ENCODE results near the gene BSG. TPM values are rescaled to one million over a fixed set of nuclear protein-coding genes. Genes with fewer than 3 reads are reported as not detected.
A peak's percentile ranks its signal among the peaks of the same experiment; 100 is the strongest.

The BSG gene
- total and polyA plus RNA-seq, 9 of the 15 experiments (the other 6 are each of a cell fraction or from before 2014, with no cell fraction given): 4.6 to 495 (median 187) TPM

- TF ChIP-seq EP400 (IDR thresholded peaks at IDR 0.05) (peak; percentile 48), IRF9 (tag; IDR thresholded peaks at IDR 0.05) (no peak), NELFE (IDR thresholded peaks at IDR 0.05; ENCODE audit: insufficient read depth, insufficient read length) (peak; percentile 46), SMAD4 (CRISPR knock-in tag; conservative IDR thresholded peaks at IDR 0.05) (0 out of 2 replicates have a peak, but pooled peaks have one; percentile 60), FUS (optimal IDR thresholded peaks at IDR 0.05; ENCODE audit: low read depth, low read length) (peak; percentile 76), NONO (IDR thresholded peaks at IDR 0.05; ENCODE audit: low read depth in 2 of 2, low read length in 1 of 2) (peak; percentile 92), ZNF644 (tag; IDR thresholded peaks at IDR 0.05; ENCODE audit: low read depth) (peak; percentile 69; the same call in 1 of the 2 replicates), FOXJ3 (CRISPR knock-in tag; IDR thresholded peaks at IDR 0.05) (no peak), DPF2 (IDR thresholded peaks at IDR 0.05) (no peak), SUPT5H (IDR thresholded peaks at IDR 0.05) (peak; percentile 96), DMBX1 (CRISPR knock-in tag; IDR thresholded peaks at IDR 0.05; ENCODE audit: borderline replicate concordance) (peak; percentile 21; the same call in 1 of the 2 replicates), MTF1 (CRISPR knock-in tag; IDR thresholded peaks at IDR 0.05; ENCODE audit: borderline replicate concordance) (no peak), SOX6 (IDR thresholded peaks at IDR 0.05) (peak; percentile 70; the same call in 1 of the 2 replicates), RNF219 (CRISPR knock-in tag; IDR thresholded peaks at IDR 0.05) (no peak), MEIS2 (IDR thresholded peaks at IDR 0.05; ENCODE audit: partially characterized antibody) (peak; percentile 94), BCLAF1 (IDR thresholded peaks at IDR 0.05; ENCODE audit: borderline replicate concordance in 1 of 2, control insufficient read depth in 1 of 2, low read depth in 2 of 2, low read length in 1 of 2) (no peak), ZNF316 (IDR thresholded peaks at IDR 0.05) (no peak), ZNF384 (IDR thresholded peaks at IDR 0.05; ENCODE audit: low read depth, low read length) (peak; percentile 78), ZNF324 (CRISPR knock-in tag; IDR thresholded peaks at IDR 0.05) (0 out of 2 replicates have a peak, but pooled peaks have one; percentile 41), ARID1B (IDR thresholded peaks at IDR 0.05) (peak; percentile 30; the same call in 1 of the 2 replicates), ZBTB12 (CRISPR knock-in tag; IDR thresholded peaks at IDR 0.05) (peak; percentile 62)
Measured at GRCh38 chr19:572140-572742, at the start of gene BSG (continued).
